ENCODE results near the gene IQSEC2. TPM values are rescaled to one million over a fixed set of nuclear protein-coding genes. Genes with fewer than 3 reads are reported as not detected.

IQSEC2 gene
- total RNA-seq, 1 experiment from 2014 or later: 48.2 TPM

DNA sequence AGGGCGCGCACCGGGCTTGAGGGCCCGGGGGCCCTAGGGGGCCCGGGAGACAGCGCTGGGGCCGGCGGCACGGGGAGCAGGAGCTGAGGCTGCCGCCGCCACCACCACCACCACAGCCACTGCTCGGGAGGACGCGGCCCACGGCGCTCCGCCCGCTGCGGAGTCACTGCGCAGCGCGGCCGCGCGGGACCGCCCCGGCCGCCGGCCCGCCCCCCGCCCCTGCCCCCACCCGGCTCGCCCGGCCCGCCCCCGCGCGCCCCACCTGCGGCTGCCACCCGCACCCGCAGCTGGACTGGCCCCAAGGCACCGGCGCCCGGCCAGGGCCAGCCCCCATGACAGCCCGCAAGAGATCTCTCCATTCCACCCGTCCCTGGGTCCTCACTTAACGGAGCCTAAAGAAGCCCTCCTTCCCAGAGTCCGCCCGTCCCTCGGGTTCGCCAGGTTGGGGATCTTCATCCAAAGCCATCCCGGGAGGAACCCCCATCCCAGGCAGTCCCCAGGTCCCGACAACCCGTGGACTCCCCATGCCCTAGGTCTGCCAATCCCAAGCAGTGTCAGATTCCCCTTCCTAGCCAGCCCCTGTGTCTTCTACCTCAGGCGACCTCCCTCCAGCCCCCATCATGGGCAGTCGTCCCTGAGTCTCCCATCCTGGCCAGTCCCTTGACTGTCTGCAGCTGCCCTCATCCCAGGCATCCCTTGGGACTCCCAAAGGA, 40.0 kb upstream of the IQSEC2 start:
- TF ChIP-seq, protein P1, sequence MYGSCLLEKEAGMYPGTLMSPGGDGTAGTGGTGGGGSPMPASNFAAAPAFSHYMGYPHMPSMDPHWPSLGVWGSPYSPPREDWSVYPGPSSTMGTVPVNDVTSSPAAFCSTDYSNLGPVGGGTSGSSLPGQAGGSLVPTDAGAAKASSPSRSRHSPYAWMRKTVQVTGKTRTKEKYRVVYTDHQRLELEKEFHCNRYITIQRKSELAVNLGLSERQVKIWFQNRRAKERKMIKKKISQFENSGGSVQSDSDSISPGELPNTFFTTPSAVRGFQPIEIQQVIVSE (CRISPR knock-in tag; IDR thresholded peaks at IDR 0.05; ENCODE audit: borderline replicate concordance): no peak
- no peak for TF ChIP-seq ZNF121 (CRISPR knock-in tag; IDR thresholded peaks at IDR 0.05)
- no peak for TF ChIP-seq JAZF1 (CRISPR knock-in tag; IDR thresholded peaks at IDR 0.05)
- TF ChIP-seq, protein P2, sequence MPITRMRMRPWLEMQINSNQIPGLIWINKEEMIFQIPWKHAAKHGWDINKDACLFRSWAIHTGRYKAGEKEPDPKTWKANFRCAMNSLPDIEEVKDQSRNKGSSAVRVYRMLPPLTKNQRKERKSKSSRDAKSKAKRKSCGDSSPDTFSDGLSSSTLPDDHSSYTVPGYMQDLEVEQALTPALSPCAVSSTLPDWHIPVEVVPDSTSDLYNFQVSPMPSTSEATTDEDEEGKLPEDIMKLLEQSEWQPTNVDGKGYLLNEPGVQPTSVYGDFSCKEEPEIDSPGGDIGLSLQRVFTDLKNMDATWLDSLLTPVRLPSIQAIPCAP (CRISPR knock-in tag; IDR thresholded peaks at IDR 0.05): no peak
- Mint-ChIP-seq H3K9me3 (0 out of 2 replicates have a peak, but pooled peaks cover 4% of the 10 kb centered on the region), H3K36me3 (no peaks in the 10 kb centered on the region; the same call in 1 of the 2 replicates), H3K4me1 (peaks cover 58% of the 10 kb centered on the region), H3K27ac (no peak overlapping the region), H3K4me3 (peak overlapping the region; percentile 76), H3K27me3 (ENCODE audit: low read depth) (peaks cover 15% of the 10 kb centered on the region)
- DNase-seq (ENCODE audit: low spot score): no peak
- peak; percentile 8 for ATAC-seq
- ChIA-PET CTCF (interaction anchor here (0.8 to 7.4 kb wide), 4 partner anchors 8 to 124 kb away, joined by 3 to 81 read pairs (median 40); no protein-coding TSS in a partner anchor), POLR2A (interaction anchor here (4.1 kb wide), 1 partner anchor 101 kb away, joined by 15 read pairs; the partner anchor contains the start of genes RIBC1 and SMC1A)

DNA sequence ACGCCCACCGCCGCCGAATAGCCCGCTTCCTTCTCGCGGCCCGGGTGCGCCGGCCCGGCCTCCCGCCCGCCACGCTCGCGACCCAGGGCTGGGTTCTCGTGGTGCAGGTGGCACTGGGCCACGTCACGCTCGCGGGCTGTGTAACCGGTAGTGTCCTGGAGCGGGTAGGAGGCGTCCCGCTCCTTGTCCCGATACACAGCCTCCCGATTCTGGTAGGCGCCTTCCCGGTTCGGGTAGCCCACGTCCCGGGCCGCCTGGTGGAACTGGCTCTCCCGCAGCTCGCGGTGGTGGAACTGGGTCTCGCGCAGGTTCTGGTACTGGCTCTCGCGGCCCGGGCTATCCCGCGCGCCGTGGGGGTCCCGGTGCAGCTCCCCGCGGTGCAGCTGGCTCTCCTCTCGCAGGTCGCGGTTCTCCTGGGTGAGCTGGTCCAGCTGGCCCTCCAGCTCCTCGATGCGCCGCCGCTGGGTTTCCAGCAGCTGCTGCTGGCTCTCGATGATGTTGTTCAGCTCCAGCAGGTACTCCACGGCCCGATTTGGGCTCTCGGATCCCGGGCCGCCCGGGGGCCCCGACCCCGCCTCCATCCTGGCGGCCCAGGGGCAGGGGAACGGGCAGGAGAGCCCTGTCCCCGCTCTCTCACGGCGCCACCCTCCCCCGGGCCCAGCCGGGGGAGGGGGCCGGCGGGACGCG, 39.3 kb upstream of the IQSEC2 start:
- Mint-ChIP-seq H3K9me3 (0 out of 2 replicates have a peak, but pooled peaks cover 4% of the 10 kb centered on the region), H3K4me1 (peaks cover 59% of the 10 kb centered on the region), H3K27me3 (ENCODE audit: low read depth) (peaks cover 15% of the 10 kb centered on the region), H3K4me3 (peak overlapping the region; percentile 92), H3K27ac (no peak overlapping the region), H3K36me3 (no peaks in the 10 kb centered on the region; the same call in 1 of the 2 replicates)
- ChIA-PET POLR2A (interaction anchor here (4.1 kb wide), 1 partner anchor 102 kb away, joined by 15 read pairs; the partner anchor contains the start of genes RIBC1 and SMC1A), CTCF (interaction anchor here (0.8 to 7.4 kb wide), 6 partner anchors 9 to 161 kb away, joined by 3 to 81 read pairs (median 19); no protein-coding TSS in a partner anchor)
- DNase-seq (ENCODE audit: low spot score) (no peak), ATAC-seq (no peak)
- TF ChIP-seq ESRRA (CRISPR knock-in tag; IDR thresholded peaks at IDR 0.05; ENCODE audit: borderline replicate concordance) (no peak), NFE2L1 (CRISPR knock-in tag; IDR thresholded peaks at IDR 0.05) (no peak), MYBL2 (CRISPR knock-in tag; IDR thresholded peaks at IDR 0.05) (no peak), GTF2I (CRISPR knock-in tag; conservative IDR thresholded peaks at IDR 0.05) (no peak)
- TF ChIP-seq, protein P3, sequence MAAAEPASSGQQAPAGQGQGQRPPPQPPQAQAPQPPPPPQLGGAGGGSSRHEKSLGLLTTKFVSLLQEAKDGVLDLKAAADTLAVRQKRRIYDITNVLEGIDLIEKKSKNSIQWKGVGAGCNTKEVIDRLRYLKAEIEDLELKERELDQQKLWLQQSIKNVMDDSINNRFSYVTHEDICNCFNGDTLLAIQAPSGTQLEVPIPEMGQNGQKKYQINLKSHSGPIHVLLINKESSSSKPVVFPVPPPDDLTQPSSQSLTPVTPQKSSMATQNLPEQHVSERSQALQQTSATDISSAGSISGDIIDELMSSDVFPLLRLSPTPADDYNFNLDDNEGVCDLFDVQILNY (CRISPR knock-in tag; IDR thresholded peaks at IDR 0.05): no peak
- TF ChIP-seq, protein P4, sequence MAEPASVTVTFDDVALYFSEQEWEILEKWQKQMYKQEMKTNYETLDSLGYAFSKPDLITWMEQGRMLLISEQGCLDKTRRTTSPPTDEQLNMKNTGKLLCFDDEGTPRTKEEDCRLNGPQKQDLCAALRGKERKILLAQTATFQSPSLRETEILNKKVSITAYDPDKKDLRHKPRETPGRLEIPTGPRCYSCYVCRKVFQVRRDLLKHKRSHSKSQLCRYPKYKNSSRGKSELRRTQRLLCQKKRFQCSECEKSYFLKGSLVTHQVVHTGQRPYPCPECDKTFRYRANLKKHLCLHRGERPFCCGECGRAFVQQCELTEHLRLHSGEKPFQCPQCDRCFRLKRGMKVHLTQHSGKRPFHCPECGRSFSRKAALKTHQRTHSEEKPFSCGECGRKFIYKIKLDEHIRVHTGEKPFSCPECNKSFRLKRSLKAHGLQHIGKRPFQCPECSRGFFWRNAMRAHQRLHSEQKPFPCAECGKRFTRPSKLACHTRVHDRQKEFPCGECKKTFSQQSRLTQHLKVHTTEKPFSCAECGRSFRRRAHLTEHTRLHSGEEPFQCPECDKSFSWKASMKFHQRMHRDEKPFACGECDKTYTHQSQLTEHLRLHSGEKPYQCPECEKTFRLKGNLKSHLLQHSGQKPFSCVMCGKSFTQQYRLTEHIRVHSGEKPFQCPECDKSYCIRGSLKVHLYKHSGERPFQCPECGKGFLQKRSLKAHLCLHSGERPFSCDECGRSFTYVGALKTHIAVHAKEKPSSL (CRISPR knock-in tag; conservative IDR thresholded peaks at IDR 0.05): no peak
- TF ChIP-seq, protein P5, sequence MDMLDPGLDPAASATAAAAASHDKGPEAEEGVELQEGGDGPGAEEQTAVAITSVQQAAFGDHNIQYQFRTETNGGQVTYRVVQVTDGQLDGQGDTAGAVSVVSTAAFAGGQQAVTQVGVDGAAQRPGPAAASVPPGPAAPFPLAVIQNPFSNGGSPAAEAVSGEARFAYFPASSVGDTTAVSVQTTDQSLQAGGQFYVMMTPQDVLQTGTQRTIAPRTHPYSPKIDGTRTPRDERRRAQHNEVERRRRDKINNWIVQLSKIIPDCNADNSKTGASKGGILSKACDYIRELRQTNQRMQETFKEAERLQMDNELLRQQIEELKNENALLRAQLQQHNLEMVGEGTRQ (CRISPR knock-in tag; IDR thresholded peaks at IDR 0.05): no peak
- TF ChIP-seq, protein P6, sequence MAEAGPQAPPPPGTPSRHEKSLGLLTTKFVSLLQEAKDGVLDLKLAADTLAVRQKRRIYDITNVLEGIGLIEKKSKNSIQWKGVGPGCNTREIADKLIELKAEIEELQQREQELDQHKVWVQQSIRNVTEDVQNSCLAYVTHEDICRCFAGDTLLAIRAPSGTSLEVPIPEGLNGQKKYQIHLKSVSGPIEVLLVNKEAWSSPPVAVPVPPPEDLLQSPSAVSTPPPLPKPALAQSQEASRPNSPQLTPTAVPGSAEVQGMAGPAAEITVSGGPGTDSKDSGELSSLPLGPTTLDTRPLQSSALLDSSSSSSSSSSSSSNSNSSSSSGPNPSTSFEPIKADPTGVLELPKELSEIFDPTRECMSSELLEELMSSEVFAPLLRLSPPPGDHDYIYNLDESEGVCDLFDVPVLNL (CRISPR knock-in tag; IDR thresholded peaks at IDR 0.05; ENCODE audit: borderline replicate concordance, low read depth): no peak
